HL-60 (cell line): ENCODE measurements around the gene MEG3.

ENCODE experiments used
- DNase-seq, 2 experiments: peaks; one replicate each; pipeline ENCODE4 v3.0.0-alpha.2; 2010 to 2020; ENCODE audit warnings: low read depth in 1 of 2, low spot score in 1 of 2
- H3K27ac ChIP-seq: fragments of 250-450 bp; sonication (Bioruptor Pico); replicated peaks from 2 replicates; pipeline ENCODE4 v1.5.1; 2020; ENCODE audit warnings: mild to moderate bottlenecking, moderate library complexity
- H3K27me3 ChIP-seq: fragments of 250-450 bp; sonication (Bioruptor Pico); 2 replicates; pipeline ENCODE4 v1.5.1; 2021; ENCODE audit warnings: mild to moderate bottlenecking, moderate library complexity; ENCODE audit not compliant: insufficient read depth, poor library complexity, severe bottlenecking
- H3K4me3 ChIP-seq: replicated peaks from 2 replicates; pipeline ENCODE4 v1.5.1; 2011; ENCODE audit warnings: mild to moderate bottlenecking, control low read depth, low read length; ENCODE audit not compliant: insufficient read depth
- GABPA ChIP-seq: IDR thresholded peaks from 2 replicates; pipeline ENCODE4 v1.6.1; 2012; ENCODE audit warnings: low read depth
- POLR2AphosphoS5 ChIP-seq: IDR thresholded peaks from 2 replicates; pipeline ENCODE4 v1.6.1; 2012; ENCODE audit warnings: low read depth
- SPI1 ChIP-seq: IDR thresholded peaks from 2 replicates; pipeline ENCODE4 v1.6.1; 2012; ENCODE audit warnings: low read depth, mild to moderate bottlenecking, borderline replicate concordance
- TF ChIP-seq, protein P1 (sequence below): IDR thresholded peaks from 2 replicates; pipeline ENCODE4 v1.6.1; 2012; ENCODE audit warnings: low read depth; ENCODE audit not compliant: insufficient replicate concordance
- TF ChIP-seq, protein P2 (sequence below): IDR thresholded peaks from one replicate; pipeline ENCODE4 v1.5.1; 2011; ENCODE audit warnings: low read length, control low read depth, inconsistent platforms; ENCODE audit not compliant: insufficient read depth

The MEG3 gene

DNA sequence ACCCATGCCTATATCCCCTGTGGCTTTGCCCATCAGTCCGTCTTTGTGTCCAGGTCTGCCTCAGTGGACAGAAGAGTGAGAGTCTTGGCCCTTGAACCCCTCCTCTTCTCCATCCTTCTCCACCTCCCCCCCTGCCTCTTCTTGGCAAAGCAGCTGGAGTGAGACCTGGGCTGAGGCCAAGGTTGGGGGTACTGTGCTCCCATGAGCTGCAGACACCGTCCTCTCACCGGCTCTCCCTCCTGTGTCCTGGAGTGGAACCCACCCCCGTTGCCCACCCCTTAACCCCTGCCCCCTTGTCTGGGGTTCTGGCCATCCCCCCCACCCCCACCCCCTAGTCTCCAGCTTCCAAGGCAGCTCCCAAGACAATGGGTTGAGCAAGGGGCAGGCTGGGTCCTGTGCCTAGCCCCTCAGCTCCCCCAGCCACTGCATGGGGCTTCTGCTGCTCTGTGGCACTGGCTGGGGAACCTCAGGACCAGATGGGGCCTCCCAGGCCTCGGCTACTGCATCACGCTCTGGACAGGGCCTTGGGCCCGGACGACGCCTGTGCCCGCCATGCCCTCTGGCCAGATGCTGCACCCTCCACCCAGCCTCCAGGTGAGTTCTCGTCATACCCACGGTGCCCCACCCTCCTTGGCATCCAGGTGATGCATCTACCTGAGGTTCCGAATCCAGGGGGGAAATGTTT lies 41.9 kb downstream of the MEG3 start:
- DNase-seq, result no peak
- no peak overlapping the region for H3K27ac ChIP-seq
- TF ChIP-seq SPI1 (no peak), GABPA (no peak), POLR2AphosphoS5 (no peak)
- TF ChIP-seq, protein P1, sequence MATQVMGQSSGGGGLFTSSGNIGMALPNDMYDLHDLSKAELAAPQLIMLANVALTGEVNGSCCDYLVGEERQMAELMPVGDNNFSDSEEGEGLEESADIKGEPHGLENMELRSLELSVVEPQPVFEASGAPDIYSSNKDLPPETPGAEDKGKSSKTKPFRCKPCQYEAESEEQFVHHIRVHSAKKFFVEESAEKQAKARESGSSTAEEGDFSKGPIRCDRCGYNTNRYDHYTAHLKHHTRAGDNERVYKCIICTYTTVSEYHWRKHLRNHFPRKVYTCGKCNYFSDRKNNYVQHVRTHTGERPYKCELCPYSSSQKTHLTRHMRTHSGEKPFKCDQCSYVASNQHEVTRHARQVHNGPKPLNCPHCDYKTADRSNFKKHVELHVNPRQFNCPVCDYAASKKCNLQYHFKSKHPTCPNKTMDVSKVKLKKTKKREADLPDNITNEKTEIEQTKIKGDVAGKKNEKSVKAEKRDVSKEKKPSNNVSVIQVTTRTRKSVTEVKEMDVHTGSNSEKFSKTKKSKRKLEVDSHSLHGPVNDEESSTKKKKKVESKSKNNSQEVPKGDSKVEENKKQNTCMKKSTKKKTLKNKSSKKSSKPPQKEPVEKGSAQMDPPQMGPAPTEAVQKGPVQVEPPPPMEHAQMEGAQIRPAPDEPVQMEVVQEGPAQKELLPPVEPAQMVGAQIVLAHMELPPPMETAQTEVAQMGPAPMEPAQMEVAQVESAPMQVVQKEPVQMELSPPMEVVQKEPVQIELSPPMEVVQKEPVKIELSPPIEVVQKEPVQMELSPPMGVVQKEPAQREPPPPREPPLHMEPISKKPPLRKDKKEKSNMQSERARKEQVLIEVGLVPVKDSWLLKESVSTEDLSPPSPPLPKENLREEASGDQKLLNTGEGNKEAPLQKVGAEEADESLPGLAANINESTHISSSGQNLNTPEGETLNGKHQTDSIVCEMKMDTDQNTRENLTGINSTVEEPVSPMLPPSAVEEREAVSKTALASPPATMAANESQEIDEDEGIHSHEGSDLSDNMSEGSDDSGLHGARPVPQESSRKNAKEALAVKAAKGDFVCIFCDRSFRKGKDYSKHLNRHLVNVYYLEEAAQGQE, result no peak
- TF ChIP-seq, protein P2, sequence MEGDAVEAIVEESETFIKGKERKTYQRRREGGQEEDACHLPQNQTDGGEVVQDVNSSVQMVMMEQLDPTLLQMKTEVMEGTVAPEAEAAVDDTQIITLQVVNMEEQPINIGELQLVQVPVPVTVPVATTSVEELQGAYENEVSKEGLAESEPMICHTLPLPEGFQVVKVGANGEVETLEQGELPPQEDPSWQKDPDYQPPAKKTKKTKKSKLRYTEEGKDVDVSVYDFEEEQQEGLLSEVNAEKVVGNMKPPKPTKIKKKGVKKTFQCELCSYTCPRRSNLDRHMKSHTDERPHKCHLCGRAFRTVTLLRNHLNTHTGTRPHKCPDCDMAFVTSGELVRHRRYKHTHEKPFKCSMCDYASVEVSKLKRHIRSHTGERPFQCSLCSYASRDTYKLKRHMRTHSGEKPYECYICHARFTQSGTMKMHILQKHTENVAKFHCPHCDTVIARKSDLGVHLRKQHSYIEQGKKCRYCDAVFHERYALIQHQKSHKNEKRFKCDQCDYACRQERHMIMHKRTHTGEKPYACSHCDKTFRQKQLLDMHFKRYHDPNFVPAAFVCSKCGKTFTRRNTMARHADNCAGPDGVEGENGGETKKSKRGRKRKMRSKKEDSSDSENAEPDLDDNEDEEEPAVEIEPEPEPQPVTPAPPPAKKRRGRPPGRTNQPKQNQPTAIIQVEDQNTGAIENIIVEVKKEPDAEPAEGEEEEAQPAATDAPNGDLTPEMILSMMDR, result no peak

DNA sequence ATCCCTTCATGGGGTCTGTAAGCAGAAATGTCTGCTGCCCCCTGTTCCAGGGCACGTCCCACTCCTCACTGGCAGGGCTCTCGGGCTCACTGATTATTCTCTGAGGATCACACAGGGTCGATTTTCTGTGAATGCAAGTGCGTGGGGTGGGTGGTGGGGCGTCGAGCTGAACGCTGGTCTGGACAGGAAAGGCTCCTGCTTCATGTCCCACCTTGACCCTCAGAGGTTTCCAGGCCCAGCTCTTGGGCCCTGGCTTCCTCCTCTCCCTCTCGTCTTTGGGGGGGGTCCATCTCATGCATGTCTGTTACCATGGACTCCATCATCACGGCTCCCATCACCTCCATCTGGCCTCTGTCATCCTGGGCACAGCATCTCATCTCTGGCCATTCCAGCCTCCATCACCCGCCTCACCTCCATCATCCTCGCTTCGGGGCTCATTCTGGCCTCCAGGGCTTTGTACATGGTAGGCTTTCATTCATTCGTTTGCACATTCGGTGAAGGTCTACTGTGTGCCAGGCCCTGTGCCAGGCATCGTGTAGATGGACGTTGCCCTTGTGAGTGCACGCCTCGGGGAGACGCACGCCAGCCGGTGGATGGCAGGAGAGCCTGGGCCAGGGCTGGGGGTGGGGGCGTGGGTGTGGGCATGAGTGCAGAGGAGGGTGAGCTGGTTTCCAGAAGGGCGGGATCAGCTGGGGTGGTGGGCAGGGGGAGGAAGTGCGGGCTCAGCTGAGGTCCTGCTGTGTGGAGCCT lies 42.9 kb downstream of the MEG3 start:
- no peak overlapping the region for H3K27ac ChIP-seq
- TF ChIP-seq, protein P1, result no peak
- TF ChIP-seq SPI1 (no peak), GABPA (no peak), POLR2AphosphoS5 (no peak)
- TF ChIP-seq, protein P2, result no peak
- no peaks in the 10 kb centered on the region for H3K27me3 ChIP-seq
- no peak for DNase-seq
- H3K4me3 ChIP-seq, result no peak overlapping the region

More for the DNA sequence above, 41.9 kb downstream of the MEG3 start:
- H3K27me3 ChIP-seq, result no peaks in the 10 kb centered on the region
- H3K4me3 ChIP-seq, result no peak overlapping the region

DNA sequence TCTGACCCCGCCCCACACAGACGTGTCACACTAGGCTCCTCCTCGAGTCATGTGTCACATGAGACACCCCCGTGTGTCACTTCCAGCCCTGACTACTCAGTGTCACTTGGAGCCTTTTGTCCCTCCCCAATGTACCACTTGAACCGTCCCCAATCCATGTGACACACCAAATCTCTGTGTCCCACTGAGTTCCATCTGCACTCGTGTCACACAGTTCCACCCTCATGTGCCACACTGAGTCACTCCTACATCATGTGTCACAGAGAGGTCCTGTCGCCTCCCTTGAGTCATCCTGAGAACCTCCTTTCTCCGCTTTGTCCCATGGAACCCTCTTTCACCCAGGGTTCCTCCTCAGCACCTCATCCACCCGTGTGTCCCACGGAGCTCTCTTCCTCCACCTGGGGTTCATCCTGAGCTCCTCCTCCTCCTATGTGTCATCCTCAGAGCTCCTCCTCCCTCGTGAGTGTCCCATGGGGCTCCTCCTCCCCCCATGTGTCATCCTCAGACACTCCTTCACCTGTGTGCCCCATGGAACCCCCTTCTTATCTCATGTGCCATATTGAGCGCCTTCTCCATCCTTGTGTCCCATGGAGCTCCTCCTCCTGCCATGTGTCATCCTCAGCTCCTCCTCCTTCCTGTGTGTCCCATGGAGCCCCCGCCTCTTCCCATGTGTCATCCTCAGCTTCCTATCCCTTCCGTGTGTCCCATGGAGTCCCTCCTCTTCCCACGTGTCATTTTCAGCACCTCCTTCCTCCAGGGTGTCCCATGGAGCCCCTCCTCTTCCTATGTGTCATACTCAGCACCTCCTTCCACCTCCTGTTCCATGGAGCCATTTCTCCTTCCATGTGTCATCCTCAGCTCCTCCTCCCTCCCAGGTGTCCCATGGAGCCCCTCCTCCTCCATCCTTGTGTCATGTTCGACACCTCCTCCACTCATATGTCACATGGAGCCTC lies 45.6 kb downstream of the MEG3 start:
- no peak for DNase-seq
- Histone ChIP-seq H3K4me3 (no peak overlapping the region), H3K27ac (no peak overlapping the region), H3K27me3 (no peaks in the 10 kb centered on the region)
- TF ChIP-seq POLR2AphosphoS5, result no peak
- TF ChIP-seq, protein P2, result no peak
- no peak for TF ChIP-seq SPI1
- TF ChIP-seq, protein P1, result no peak
- TF ChIP-seq GABPA, result no peak
